Measurements from ENCODE around the gene PTGES2.

DNA sequence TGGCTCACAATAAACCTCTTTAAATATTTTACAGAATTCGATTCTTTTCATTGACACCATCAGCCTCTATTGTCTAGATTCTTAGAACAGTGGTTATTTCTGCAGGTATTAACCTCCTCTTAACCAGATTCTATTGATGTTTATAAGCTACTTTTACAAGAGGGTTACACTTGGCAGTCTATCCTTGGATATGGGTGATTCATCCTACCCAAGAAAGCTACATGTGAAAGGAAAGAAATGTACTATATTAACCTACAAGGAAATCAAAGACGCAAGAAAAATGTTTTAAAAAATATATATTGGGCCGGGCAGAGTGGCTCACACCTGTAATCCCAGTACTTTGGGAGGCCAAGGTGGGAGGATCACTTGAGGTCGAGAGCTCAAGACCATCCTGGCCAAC lies 42.8 kb downstream of the PTGES2 start:
- TF ChIP-seq POLR2A (IDR thresholded peaks at IDR 0.05; ENCODE audit: low read depth, low read length) = no peak
- TF ChIP-seq TAF1 (IDR thresholded peaks at IDR 0.05; ENCODE audit: borderline replicate concordance, low read depth, low read length) = no peak
